ENCODE measurements around the gene CD109.
A peak's percentile ranks its signal among the peaks of the same experiment; 100 is the strongest.

- no peak for TF ChIP-seq CTCF (IDR thresholded peaks at IDR 0.05)
- TF ChIP-seq POLR2A (IDR thresholded peaks at IDR 0.05) = peak; percentile 66 to 88
Observed at GRCh38 chr6:73653571-73654424, 42.2 kb upstream of the CD109 start, which contains the start of gene SLC17A5.
